ENCODE measurements around the gene CYTH4. TPM values are rescaled to one million over a fixed set of nuclear protein-coding genes. Genes with fewer than 3 reads are reported as not detected.
"Not testable (repeated sequence)": the region's sequence is repeated elsewhere in the genome, so short reads cannot be mapped to it uniquely, and the experiment has no call there.

Gene CYTH4
- total RNA-seq = 100 to 1,000 TPM; 123 to 227 (median 214) TPM
- polyA plus RNA-seq = 10 to 100 TPM; 49.5 to 71.1 TPM
- 232 reads per million, percentile 94 among the genes with 10 or more reads in this experiment for total RNA-seq

DNA sequence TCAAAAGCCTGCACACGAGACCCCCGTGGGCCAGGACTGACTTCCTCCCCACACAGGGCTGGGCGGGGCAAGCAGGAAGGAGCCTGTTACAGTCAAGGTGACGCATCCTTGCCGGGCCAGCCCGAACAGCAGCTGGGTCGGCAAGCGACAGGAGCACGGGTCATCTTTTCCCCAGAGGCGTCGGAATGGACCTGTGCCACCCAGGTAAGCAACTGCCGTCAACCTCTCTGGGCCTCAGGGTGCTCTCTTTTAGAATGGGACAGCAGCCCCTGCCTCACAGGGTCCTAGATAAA, at the start of gene CYTH4:
CYTH4 (plus strand) TSS at position 124 of the 293 bp plus-strand sequence; CDS start at position 186, 62 bp downstream.
- H3K4me1 Mint-ChIP-seq = peaks cover 41 to 83% (median 62%) of the 10 kb centered on the region in 7 donors
- peak; percentile 78 for ATAC-seq
- DNase-seq = peak; percentile 48 to 76 (median 67)
- intact Hi-C loops (cut with micrococcal nuclease) = loop anchor here in 1 of 2 donors (1.0 to 10.0 kb wide), 2 partner anchors 15 to 392 kb away; partner anchors contain the start of gene LGALS1
- no peaks in the 10 kb centered on the region for H3K27me3 Mint-ChIP-seq
- peak within 1 kb of the TSS; percentile 90 to 98 (median 96) for H3K4me3 Mint-ChIP-seq
- peaks cover 16 to 27% of the 10 kb centered on the region in 2 donors for H3K4me1 ChIP-seq (ENCODE audit: control insufficient read depth in 2 of 2, insufficient read depth in 2 of 2, low read length in 2 of 2)
- ChIA-PET CTCF (interaction anchor here (0.6 to 2.0 kb wide), 4 partner anchors 13 to 176 kb away, joined by 3 to 6 read pairs (median 6); no protein-coding TSS in a partner anchor), POLR2A (interaction anchor here (1.0 to 8.6 kb wide), 16 partner anchors 9 to 204 kb away, joined by 3 to 57 read pairs (median 4); partner anchors contain the start of gene MFNG)
- H3K36me3 Mint-ChIP-seq = peaks cover 0 to 34% (median 17%) of the 10 kb centered on the region in 5 donors
- peaks cover 0 to 33% (median 5%) of the 10 kb centered on the region in 3 experiments for H3K36me3 ChIP-seq (ENCODE audit: control insufficient read depth in 2 of 3, insufficient read depth in 3 of 3, low read length in 3 of 3)
- H3K4me3 ChIP-seq (ENCODE audit: low read length) = peak within 1 kb of the TSS; percentile 89
- no peaks in the 10 kb centered on the region for H3K9me3 Mint-ChIP-seq
- H3K27me3 ChIP-seq (ENCODE audit: control insufficient read depth in 2 of 2, insufficient read depth in 2 of 2, low read length in 2 of 2) = no peaks in the 10 kb centered on the region
- peak within 1 kb of the TSS; percentile 85 for H3K27ac ChIP-seq (ENCODE audit: low read depth, low read length)
- peak within 1 kb of the TSS; percentile 90 to 99 (median 98) for H3K27ac Mint-ChIP-seq
- H3K9me3 ChIP-seq (ENCODE audit: control insufficient read depth in 2 of 3, low read length in 3 of 3) = no peaks in the 10 kb centered on the region

DNA sequence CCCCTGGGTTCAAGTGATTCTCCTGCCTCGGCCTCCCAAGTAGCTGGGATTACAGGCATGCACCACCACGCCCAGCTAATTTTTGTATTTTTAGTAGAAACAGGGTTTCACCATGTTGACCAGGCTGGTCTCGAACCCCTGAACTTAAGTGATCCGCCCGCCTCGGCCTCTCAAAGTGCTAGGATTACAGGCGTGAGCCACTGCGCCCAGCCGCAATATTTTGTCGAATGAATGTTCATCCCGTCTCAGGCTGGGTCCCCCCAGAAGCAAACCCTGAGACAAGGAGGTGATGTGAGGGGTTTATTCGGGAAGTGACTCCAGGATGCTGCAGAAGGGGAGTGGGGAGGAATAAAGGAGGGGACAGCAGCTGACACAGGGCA, 48.9 kb upstream of the CYTH4 start:
- H3K27ac Mint-ChIP-seq = peak overlapping the region; percentile 86 to 100 (median 98)
- not testable (repeated sequence) for ATAC-seq; H3K27me3 Mint-ChIP-seq; H3K9me3 Mint-ChIP-seq; H3K27me3 ChIP-seq (ENCODE audit: control insufficient read depth in 2 of 2, insufficient read depth in 2 of 2, low read length in 2 of 2); H3K9me3 ChIP-seq (ENCODE audit: control insufficient read depth in 2 of 3, low read length in 3 of 3); H3K4me3 ChIP-seq (ENCODE audit: low read length)
- Histone ChIP-seq H3K27ac (ENCODE audit: low read depth, low read length) (peak overlapping the region; percentile 86), H3K4me1 (ENCODE audit: control insufficient read depth in 2 of 2, insufficient read depth in 2 of 2, low read length in 2 of 2) (peaks cover 92 to 95% of the 10 kb centered on the region in 2 donors), H3K36me3 (ENCODE audit: control insufficient read depth in 2 of 3, insufficient read depth in 3 of 3, low read length in 3 of 3) (peaks cover 12 to 60% (median 22%) of the 10 kb centered on the region in 3 experiments)
- intact Hi-C loops (cut with micrococcal nuclease) = loop anchor here (5.0 to 10.0 kb wide), 2 partner anchors 34 to 849 kb away; partner anchors contain the start of gene MYH9 (in 1 of the 2)
- DNase-seq = peak in 1 of 9 donors; percentile 13
- H3K4me1 Mint-ChIP-seq = peaks cover 87 to 100% (median 98%) of the 10 kb centered on the region in 7 donors
- peak overlapping the region; percentile 51 to 99 (median 79) for H3K4me3 Mint-ChIP-seq
- ChIA-PET CTCF (interaction anchor here (1.0 to 1.3 kb wide), 2 partner anchors 9 to 27 kb away, joined by 4 to 6 read pairs; no protein-coding TSS in a partner anchor), POLR2A (interaction anchor here (0.8 to 8.7 kb wide), 3 partner anchors 9 to 49 kb away, joined by 3 to 297 read pairs (median 278); partner anchors contain the start of genes CYTH4, RAC2 and SSTR3)
- peaks cover 5 to 81% (median 38%) of the 10 kb centered on the region in 5 donors for H3K36me3 Mint-ChIP-seq

DNA sequence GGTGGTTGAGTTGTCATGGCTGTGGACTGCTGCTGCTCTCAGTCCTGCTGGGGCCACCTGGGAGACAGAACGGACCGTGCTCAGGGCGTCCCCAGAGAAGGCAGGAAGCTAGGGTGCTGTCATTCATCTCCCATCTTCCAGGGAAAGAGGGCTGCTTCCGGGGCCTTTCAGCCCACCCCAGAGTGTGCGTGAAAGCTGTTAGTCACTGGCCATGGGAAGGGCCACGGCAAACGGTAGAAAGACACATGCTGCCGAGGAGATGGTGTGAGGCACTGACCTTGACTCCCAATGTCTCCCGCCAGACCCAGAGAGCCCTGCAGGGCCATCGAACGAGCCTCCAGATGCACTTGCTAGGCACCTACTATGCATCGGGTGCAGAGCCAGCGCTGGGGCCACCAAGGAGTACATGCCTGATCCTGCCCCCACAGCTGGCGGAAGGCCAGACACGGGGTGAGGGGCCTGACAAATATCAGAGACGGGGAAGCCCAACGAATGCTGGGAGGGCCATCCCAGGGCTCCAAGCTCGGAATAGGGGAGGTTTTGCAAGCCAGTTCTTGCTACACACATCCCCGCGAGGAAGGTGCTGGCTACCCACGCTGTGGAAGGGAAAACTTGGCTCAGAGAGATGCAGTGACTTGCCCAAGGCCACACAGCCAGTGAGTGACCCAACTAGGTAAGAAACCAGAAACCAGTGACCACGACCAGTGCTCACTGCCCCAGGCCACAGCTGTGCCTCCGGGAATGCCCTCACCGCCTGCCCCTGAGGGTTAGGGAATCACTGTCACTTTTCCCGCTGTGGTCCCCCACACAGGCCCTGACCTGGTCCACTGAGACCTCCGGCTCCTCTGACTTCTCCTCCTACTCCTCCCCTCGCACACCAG, 48.3 kb upstream of the CYTH4 start:
- DNase-seq = peak in 1 of 9 donors; percentile 30
- Mint-ChIP-seq H3K4me3 (peak overlapping the region; percentile 76 to 99 (median 84)), H3K9me3 (peaks cover 0 to 1% (median 0%) of the 10 kb centered on the region in 11 donors), H3K4me1 (peaks cover 84 to 100% (median 98%) of the 10 kb centered on the region in 7 donors), H3K27ac (peak overlapping the region; percentile 86 to 100 (median 98)), H3K36me3 (peaks cover 5 to 78% (median 35%) of the 10 kb centered on the region in 5 donors), H3K27me3 (no peaks in the 10 kb centered on the region)
- Histone ChIP-seq H3K4me3 (ENCODE audit: low read length) (peak overlapping the region; percentile 1), H3K27me3 (ENCODE audit: control insufficient read depth in 2 of 2, insufficient read depth in 2 of 2, low read length in 2 of 2) (no peaks in the 10 kb centered on the region), H3K36me3 (ENCODE audit: control insufficient read depth in 2 of 3, insufficient read depth in 3 of 3, low read length in 3 of 3) (peaks cover 12 to 58% (median 22%) of the 10 kb centered on the region in 3 experiments), H3K4me1 (ENCODE audit: control insufficient read depth in 2 of 2, insufficient read depth in 2 of 2, low read length in 2 of 2) (peaks cover 91 to 94% of the 10 kb centered on the region in 2 donors), H3K9me3 (ENCODE audit: control insufficient read depth in 2 of 3, low read length in 3 of 3) (no peaks in the 10 kb centered on the region), H3K27ac (ENCODE audit: low read depth, low read length) (peak overlapping the region; percentile 86)
- ATAC-seq = no peak
- ChIA-PET POLR2A (interaction anchor here (0.8 to 8.7 kb wide), 5 partner anchors 8 to 374 kb away, joined by 3 to 297 read pairs (median 5); partner anchors contain the start of genes CYTH4, GGA1, RAC2 and SSTR3), CTCF (interaction anchor here (0.5 to 1.3 kb wide), 4 partner anchors 8 to 76 kb away, joined by 3 to 6 read pairs (median 4); no protein-coding TSS in a partner anchor)
- intact Hi-C loops (cut with micrococcal nuclease) = loop anchor here (5.0 to 10.0 kb wide), 2 partner anchors 33 to 849 kb away; partner anchors contain the start of gene MYH9 (in 1 of the 2)

- Histone ChIP-seq H3K27me3 (ENCODE audit: control insufficient read depth in 2 of 2, insufficient read depth in 2 of 2, low read length in 2 of 2) (no peaks in the 10 kb centered on the region), H3K4me1 (ENCODE audit: control insufficient read depth in 2 of 2, insufficient read depth in 2 of 2, low read length in 2 of 2) (peaks cover 91 to 94% of the 10 kb centered on the region in 2 donors), H3K27ac (ENCODE audit: low read depth, low read length) (peak overlapping the region; percentile 86), H3K4me3 (ENCODE audit: low read length) (peak overlapping the region; percentile 21), H3K36me3 (ENCODE audit: control insufficient read depth in 2 of 3, insufficient read depth in 3 of 3, low read length in 3 of 3) (peaks cover 15 to 66% (median 18%) of the 10 kb centered on the region in 3 experiments), H3K9me3 (ENCODE audit: control insufficient read depth in 2 of 3, low read length in 3 of 3) (no peaks in the 10 kb centered on the region)
- intact Hi-C loops (cut with micrococcal nuclease) = loop anchor here (5.0 to 10.0 kb wide), 2 partner anchors 32 to 850 kb away; partner anchors contain the start of gene MYH9 (in 1 of the 2)
- DNase-seq (peak in 1 of 9 donors; percentile 25), ATAC-seq (no peak)
- Mint-ChIP-seq H3K36me3 (peaks cover 5 to 70% (median 35%) of the 10 kb centered on the region in 5 donors), H3K4me1 (peaks cover 83 to 100% (median 98%) of the 10 kb centered on the region in 7 donors), H3K27me3 (no peaks in the 10 kb centered on the region), H3K4me3 (peak overlapping the region; percentile 76 to 99 (median 86)), H3K9me3 (peaks cover 0 to 1% (median 0%) of the 10 kb centered on the region in 11 donors), H3K27ac (peak overlapping the region; percentile 86 to 100 (median 98))
- ChIA-PET POLR2A (interaction anchor here (1.1 to 8.7 kb wide), 4 partner anchors 7 to 373 kb away, joined by 3 to 297 read pairs (median 142); partner anchors contain the start of genes GGA1, RAC2 and SSTR3), CTCF (interaction anchor here (0.6 to 0.9 kb wide), 2 partner anchors 26 to 32 kb away, joined by 3 to 5 read pairs; no protein-coding TSS in a partner anchor)
Observed at GRCh38 chr22:37234736-37235711, 47.3 kb upstream of the CYTH4 start.

DNA sequence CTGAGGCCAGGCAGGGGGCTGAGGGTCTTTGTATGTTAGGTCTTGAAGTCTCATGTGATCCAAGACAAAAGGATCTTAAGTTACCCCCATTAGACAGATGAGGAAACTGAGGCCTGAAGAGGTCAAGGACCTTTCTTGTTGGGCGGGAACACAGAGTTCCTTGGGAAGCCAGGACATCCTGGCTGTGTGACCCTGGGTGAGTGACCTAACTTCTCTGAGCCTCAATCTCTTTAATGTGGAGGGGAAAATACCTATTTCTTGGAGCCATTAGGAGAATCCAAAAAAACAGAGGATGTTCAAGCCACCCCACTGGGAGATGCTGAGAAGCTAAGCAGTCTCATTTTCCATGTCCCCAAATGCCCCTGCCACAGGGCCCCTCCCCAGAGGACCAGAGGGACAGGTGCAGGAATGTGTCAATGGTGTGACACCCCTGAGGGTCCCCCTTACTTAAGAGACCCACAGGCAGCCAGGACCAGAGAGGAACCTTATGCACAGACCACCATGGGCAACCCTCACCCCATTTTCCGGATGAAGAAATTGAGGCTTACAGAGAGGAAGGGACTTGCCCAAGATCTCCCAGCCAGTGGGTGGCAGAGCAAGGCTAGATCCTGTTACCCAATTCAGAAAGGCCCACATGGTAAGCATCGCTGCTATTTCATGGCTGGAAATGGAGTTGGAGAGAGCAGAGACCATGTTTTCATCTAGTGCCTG, 46.3 kb upstream of the CYTH4 start:
- H3K27me3 Mint-ChIP-seq = no peaks in the 10 kb centered on the region
- H3K36me3 ChIP-seq (ENCODE audit: control insufficient read depth in 2 of 3, insufficient read depth in 3 of 3, low read length in 3 of 3) = peaks cover 21 to 76% (median 28%) of the 10 kb centered on the region in 3 experiments
- peak overlapping the region; percentile 86 for H3K27ac ChIP-seq (ENCODE audit: low read depth, low read length)
- H3K4me1 ChIP-seq (ENCODE audit: control insufficient read depth in 2 of 2, insufficient read depth in 2 of 2, low read length in 2 of 2) = peaks cover 92 to 94% of the 10 kb centered on the region in 2 donors
- ATAC-seq (no peak), DNase-seq (peak in 1 of 9 donors; percentile 20)
- ChIA-PET CTCF (interaction anchor here (0.9 to 10.3 kb wide), 3 partner anchors 25 to 37 kb away, joined by 4 to 184 read pairs (median 5); no protein-coding TSS in a partner anchor), POLR2A (interaction anchor here (1.0 to 9.8 kb wide), 3 partner anchors 9 to 21 kb away, joined by 6 to 335 read pairs (median 278); partner anchors contain the start of genes RAC2 and SSTR3)
- H3K27ac Mint-ChIP-seq = peak overlapping the region; percentile 86 to 100 (median 98)
- no peaks in the 10 kb centered on the region for H3K9me3 Mint-ChIP-seq
- no peaks in the 10 kb centered on the region for H3K27me3 ChIP-seq (ENCODE audit: control insufficient read depth in 2 of 2, insufficient read depth in 2 of 2, low read length in 2 of 2)
- no peaks in the 10 kb centered on the region for H3K9me3 ChIP-seq (ENCODE audit: control insufficient read depth in 2 of 3, low read length in 3 of 3)
- peaks cover 10 to 74% (median 37%) of the 10 kb centered on the region in 5 donors for H3K36me3 Mint-ChIP-seq
- peaks cover 83 to 100% (median 98%) of the 10 kb centered on the region in 7 donors for H3K4me1 Mint-ChIP-seq
- peak overlapping the region; percentile 21 for H3K4me3 ChIP-seq (ENCODE audit: low read length)
- peak overlapping the region; percentile 65 to 99 (median 88) for H3K4me3 Mint-ChIP-seq
- intact Hi-C loops (cut with micrococcal nuclease) = loop anchor here in 1 of 2 donors (10.0 kb wide), 1 partner anchor 851 kb away; the partner anchor contains the start of gene MYH9

All from naive thymus-derived CD4-positive, alpha-beta T cell (primary cell).